NCI-H2171 treated with DMSO at 0.1 percent for 48 hours (cell line): Measurements from ENCODE around the gene ATG9B.

ENCODE experiments used
- DNase-seq: peaks from one replicate; lab custom pipeline; 2025; lab: John Stamatoyannopoulos, UW

Gene ATG9B

GRCh38 chr7:150999001-150999400 lies 25.3 kb downstream of the ATG9B start:
- no peak for DNase-seq

- DNase-seq: no peak
Measured at GRCh38 chr7:150998341-150998740, 26.0 kb downstream of the ATG9B start.

- DNase-seq: no peak
Measured at GRCh38 chr7:150997817-150998216, 26.5 kb downstream of the ATG9B start.

GRCh38 chr7:150997075-150997511 lies 27.2 kb downstream of the ATG9B start:
- DNase-seq: no peak

- no peak for DNase-seq
Measured at GRCh38 chr7:150996376-150997074, 27.8 kb downstream of the ATG9B start.

DNA sequence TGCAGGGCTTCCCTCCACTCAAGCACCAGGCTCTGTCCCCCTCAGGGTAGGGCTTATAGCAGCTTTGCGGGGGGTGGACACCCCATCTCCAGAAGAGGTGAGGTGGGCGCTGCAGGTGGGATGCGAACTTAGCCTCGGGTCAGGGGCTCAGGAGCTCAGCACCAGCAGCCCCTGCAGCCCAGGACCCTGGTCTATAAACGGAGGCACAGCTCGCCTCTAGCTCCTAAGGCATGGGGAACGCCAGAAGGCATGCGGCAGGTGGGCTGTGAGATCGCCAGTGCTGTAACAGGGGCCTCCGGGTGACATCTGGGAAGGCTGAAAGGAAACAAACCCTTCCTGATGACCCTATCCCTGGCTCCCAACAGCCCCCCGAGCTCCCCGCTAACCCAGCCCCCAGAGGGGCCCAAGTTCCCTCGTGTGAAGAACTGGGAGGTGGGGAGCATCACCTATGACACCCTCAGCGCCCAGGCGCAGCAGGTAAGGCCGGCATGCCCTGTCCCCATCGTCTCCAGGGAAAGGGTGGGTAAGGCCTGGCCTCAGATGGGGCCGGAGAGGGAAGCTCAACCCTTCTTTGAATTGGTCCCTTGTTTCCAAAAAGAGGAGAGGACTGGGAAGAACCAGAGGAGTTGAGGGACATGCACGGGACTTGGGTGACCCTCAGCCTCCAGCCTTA lies 29.3 kb downstream of the ATG9B start:
- peak; percentile 18 for DNase-seq

DNA sequence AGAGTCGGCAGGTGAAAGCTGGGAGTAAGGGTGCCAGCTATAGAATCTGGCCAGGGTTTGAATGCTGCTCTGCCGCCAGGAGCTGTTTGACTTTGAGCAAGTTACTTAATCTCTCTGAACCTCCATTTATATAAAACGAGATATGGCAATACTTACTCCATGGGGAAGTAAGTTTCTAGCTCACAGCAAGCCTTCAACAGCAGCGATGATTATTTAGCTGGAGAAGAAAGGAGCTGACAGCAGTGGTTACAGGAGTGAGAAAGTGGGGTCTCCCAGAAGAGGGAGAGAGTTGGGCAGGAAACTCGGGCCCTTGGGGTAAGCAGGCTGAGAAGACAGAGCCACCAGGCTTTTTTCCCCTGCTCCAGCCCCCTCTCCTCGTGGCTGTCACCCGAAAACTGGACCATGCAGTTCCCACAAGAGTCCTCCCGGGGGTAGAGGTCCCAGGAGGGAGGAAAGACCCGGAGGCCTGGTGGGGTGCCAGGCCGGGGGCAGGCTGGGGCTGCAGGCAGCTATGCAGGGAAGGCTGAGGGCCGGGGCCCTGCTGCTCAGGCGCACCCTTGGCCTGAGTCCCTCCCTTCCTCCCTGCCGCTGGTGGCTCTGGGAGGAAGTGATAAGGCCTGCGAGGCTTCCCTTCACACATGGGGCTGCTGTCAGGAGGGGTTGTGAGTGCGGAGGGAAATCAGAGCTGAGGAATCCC lies 30.0 kb downstream of the ATG9B start:
- DNase-seq: no peak

- no peak for DNase-seq
Measured at GRCh38 chr7:150993511-150993910, 30.8 kb downstream of the ATG9B start.

GRCh38 chr7:150992833-150993302 lies 31.4 kb downstream of the ATG9B start:
- DNase-seq: peak; percentile 26

DNA sequence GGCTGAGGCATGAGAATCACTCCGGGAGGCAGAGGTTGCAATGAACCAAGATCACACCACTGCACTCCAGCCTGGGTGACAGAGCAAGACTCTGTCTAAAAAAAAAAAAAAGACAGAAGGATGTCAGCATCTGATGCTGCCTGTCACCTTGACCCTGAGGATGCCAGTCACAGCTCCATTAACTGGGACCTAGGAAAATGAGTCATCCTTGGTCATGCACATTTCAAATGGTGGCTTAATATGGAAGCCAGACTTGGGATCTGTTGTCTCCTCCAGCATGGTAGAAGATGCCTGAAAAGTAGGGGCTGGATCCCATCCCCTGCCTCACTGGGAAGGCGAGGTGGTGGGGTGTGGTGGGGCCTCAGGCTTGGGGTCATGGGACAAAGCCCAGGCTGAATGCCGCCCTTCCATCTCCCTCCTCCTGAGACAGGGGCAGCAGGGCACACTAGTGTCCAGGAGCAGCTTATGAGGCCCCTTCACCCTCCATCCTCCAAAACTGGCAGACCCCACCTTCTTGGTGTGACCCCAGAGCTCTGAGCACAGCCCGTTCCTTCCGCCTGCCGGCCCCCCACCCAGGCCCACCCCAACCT lies 32.1 kb downstream of the ATG9B start:
- DNase-seq: no peak

DNA sequence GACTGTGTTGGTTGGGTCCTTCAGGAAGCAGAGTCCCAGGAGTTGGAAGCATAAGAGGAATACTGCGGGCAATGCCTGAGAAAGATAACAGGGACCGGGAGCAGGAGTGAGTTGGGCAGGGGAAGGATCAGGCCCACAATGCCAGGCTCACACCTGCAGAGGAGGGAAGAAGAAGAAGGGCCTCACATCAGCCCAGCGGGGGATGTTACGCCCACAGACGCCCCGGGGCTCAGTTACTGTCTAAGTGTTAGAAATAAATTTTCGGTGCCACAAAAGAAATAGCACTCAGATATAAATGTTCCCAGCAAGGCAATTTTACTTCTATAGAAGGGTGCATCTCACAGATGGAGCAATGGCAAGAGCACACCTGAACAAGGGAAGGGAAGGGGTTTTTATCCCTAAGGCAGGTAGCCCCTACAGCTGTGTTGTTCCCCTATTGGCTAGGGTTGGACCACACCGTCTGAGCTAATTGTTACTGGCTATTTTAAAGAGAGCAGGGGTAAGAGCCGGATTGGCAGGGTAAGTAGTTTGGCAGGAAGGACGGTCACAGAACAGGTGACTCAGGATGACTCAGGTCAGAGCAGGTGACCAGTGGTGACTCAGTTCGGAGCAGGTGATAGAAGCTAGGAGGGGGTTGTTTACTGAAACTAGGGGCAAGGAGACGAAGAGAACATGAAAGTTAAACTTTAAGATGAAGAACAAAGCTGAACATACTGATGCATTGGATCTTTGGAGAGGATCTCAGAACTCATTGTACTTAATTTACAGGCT lies 33.7 kb downstream of the ATG9B start, which contains the start of gene NOS3:
Gene NOS3, plus strand, starts transcription at position 602 of the 771 bp plus-strand sequence. CDS start 2,787 bp downstream, outside the sequence.
- DNase-seq: no peak

- no peak for DNase-seq
Measured at GRCh38 chr7:150989456-150989855, 34.8 kb downstream of the ATG9B start.

GRCh38 chr7:150988230-150989226 lies 35.8 kb downstream of the ATG9B start:
- peak; percentile 94 for DNase-seq

GRCh38 chr7:150986556-150986955 lies 37.7 kb downstream of the ATG9B start:
- no peak for DNase-seq

- peak; percentile 51 for DNase-seq
Measured at GRCh38 chr7:150986099-150986512, 38.2 kb downstream of the ATG9B start.

GRCh38 chr7:150983893-150984368 lies 40.4 kb downstream of the ATG9B start:
- DNase-seq: no peak

DNA sequence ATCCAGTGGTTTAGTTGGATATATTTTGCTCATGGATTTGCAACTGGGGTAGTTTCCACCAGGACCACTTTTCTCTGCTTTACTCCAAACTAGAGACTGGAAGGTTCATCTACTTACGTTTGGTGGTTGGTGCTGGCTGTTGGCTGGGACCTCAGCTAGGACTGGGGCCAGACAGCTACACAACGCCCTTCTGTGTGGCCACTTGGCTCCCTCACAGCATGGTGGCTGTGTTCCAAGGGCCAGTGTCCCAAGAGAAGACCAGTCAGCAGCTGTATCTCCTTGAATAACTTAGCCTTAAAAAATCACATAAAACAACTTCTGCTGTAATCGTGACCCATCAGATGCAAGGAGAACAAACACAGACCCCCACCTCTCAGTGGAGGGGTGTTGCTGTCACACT lies 41.9 kb downstream of the ATG9B start:
- no peak for DNase-seq

DNA sequence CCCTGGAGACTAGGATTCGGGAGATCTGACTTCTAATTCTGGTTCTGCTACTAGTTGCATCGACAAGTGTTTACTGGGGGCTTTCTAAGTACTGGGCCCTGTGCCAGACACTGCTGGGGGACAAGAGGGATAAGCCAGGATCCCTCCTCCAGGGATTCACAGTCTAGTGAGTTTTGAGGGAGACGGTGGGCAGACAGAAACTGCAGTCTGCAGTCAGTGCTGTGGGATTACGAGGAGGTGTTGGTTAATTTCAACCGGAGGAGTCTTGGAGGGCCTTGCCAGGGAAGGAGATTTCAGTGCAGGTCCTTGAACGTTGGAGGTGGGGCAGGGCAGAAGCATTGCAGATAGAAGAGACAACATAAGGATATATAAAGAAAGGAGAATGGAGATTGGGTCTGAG lies 42.6 kb downstream of the ATG9B start:
- DNase-seq: peak; percentile 34

DNA sequence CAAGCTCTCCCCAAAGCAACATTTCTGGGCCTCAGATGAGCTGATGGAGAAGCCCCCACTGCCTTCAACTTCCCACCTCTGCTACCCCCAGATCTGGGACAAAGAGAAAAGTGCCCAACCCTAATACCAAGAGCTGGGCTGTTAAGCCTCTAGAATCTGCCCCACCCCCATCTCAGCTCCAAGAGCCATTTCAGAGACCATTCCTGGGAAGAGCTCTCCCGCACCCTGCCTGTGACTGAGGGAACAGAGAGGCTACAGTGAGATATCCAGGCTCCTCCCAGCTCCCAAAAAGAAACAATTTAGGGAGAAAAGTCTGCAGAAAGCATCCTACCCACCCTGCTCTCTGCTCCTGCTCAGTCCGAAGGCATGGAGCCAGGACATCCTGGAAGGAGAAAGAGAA lies 43.6 kb downstream of the ATG9B start:
- peak; percentile 11 for DNase-seq

- no peak for DNase-seq
Measured at GRCh38 chr7:150979713-150980390, 44.4 kb downstream of the ATG9B start.
